Psoas muscle (tissue), 8 donors: ENCODE measurements around the gene RASSF10. TPM values are rescaled to one million over a fixed set of nuclear protein-coding genes. Genes with fewer than 3 reads are reported as not detected.

Source experiments
- ATAC-seq, 4 donors: fragments of 200-7000 bp; cut with Tn5 transposase; one replicate each; pipeline ENCODE4 v1.9.1; 2020; ENCODE audit warnings: moderate library complexity in 3 of 4, mild to moderate bottlenecking in 2 of 4
- DNase-seq, 2 donors: peaks; one replicate each; pipeline ENCODE4 v3.0.0-alpha.2; 2020
- H3K27ac ChIP-seq: fragments of 200-600 bp; one replicate; pipeline ENCODE4 v1.8.0; 2022
- H3K27me3 ChIP-seq, 3 donors: fragments of 200-600 bp in 1 of 3; one replicate each; pipeline versions ENCODE4 v1.6.1 to v1.8.0; 2013 to 2022; ENCODE audit warnings: low read length in 2 of 3, mild to moderate bottlenecking in 2 of 3, moderate library complexity in 1 of 3; ENCODE audit not compliant: insufficient read depth in 3 of 3
- H3K36me3 ChIP-seq, 2 donors: fragments of 200-600 bp in 1 of 2; one replicate each; pipeline versions ENCODE4 v1.6.1 to v1.8.0; 2013 to 2022; ENCODE audit warnings: low read depth in 1 of 2, mild to moderate bottlenecking in 1 of 2, moderate library complexity in 1 of 2; ENCODE audit not compliant: insufficient read depth in 1 of 2
- H3K4me1 ChIP-seq: fragments of 200-600 bp; one replicate; pipeline ENCODE4 v1.8.0; 2022
- H3K4me3 ChIP-seq: fragments of 200-600 bp; one replicate; pipeline ENCODE4 v1.8.0; 2022; ENCODE audit warnings: mild to moderate bottlenecking
- H3K9me3 ChIP-seq: fragments of 200-600 bp; one replicate; pipeline ENCODE4 v1.8.0; 2022
- CTCF ChIP-seq: fragments of 200-600 bp; IDR thresholded peaks from one replicate; pipeline ENCODE4 v1.8.0; 2022; ENCODE audit warnings: antibody characterized with exemption
- WGBS, 3 donors: extraction: QIAGEN DNeasy Blood & Tissue Kit; methylation state at CpG; one replicate each; pipeline versions ENCODE4 v1.1.6 to v1.1.7; 2013; 5-methylcytosine and 5-hydroxymethylcytosine counted together
- intact Hi-C, 2 donors: fragments of 100-400 bp; cut with DNase I; formaldehyde crosslinking; loops; one replicate each; pipeline versions ENCODE4 v1.11.0 to v1.14.2; 2022
- polyA plus RNA-seq, 3 donors: library from polyadenylated mRNA; stranded (reverse); fragments of 200-250 nt; gene quantifications; one replicate each; pipeline ENCODE4 v1.2.3, GENCODE V29; 2013
- total RNA-seq, 4 donors: library from RNA; stranded (reverse); fragmentation: NEBNext Ultra II Directional in 2 of 4; extraction: Animal tissue kit (Norgen Biotek cat#: 25700) in 2 of 4; gene quantifications; one replicate each; pipeline versions ENCODE4 v1.2.1 to v1.2.4, GENCODE V29; 2021 to 2023
- donor health status: healthy with polysubstance abuse.
- donor health status: DM: no; HTN: no; CAD: no; lungs with moderate emphysema.
- donor health status: Bipolar disorder and iron deficiency.
- donor health status: healthy.
- donor health status: DM: yes; HTN: yes; CAD: no.
- donor health status: DM: no; HTN: no; CAD: no.
- donor health status: DM: no; HTN: no; CAD: no.
- donor health status: DM: yes; HTN: yes; CAD: no.

RASSF10 gene
- total and polyA plus RNA-seq, 7 donors = 0.03 to 0.49 (median 0.26) TPM

DNA sequence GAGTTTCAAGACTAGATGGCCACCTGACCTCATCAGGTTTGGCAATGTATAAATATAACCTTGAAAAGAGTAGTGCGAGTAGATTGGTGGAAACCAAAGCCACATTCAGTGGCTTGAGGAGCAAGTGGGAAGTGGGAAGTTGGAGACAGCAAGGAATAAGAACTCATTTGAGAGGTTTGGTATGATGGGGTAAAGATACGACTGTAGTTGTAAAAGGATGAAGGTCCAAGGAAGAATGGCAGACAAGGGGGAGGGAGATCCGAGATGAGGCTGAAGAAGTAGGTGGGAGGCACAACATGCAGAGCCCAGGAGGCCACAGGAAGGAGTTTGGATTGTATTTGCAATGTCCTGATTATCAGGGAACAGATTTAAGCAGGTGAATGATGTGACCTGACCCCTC is 20.8 kb downstream of the RASSF10 start:
- H3K27ac ChIP-seq = no peak overlapping the region
- no peak overlapping the region for H3K4me3 ChIP-seq
- intact Hi-C loops = no loop called here
- peaks cover 0 to 7% (median 0%) of the 10 kb centered on the region in 3 donors for H3K27me3 ChIP-seq
- WGBS, 3 donors = 90 to 94% (median 91%) methylated on average over 3 of the region's 3 CpGs
- H3K36me3 ChIP-seq = no peaks in the 10 kb centered on the region
- no peak for TF ChIP-seq CTCF
- DNase-seq = no peak
- H3K9me3 ChIP-seq = no peaks in the 10 kb centered on the region
- no peaks in the 10 kb centered on the region for H3K4me1 ChIP-seq
- no peak for ATAC-seq

GRCh38 chr11:13030857-13031256 is 21.7 kb downstream of the RASSF10 start:
- no peaks in the 10 kb centered on the region for H3K4me1 ChIP-seq
- H3K36me3 ChIP-seq = no peaks in the 10 kb centered on the region
- no peak overlapping the region for H3K4me3 ChIP-seq
- no peak for TF ChIP-seq CTCF
- ATAC-seq (no peak), DNase-seq (peak; percentile 27 to 58)
- H3K27ac ChIP-seq = no peak overlapping the region
- no peaks in the 10 kb centered on the region for H3K9me3 ChIP-seq
- intact Hi-C loops = no loop called here
- peaks cover 0 to 11% (median 2%) of the 10 kb centered on the region in 3 donors for H3K27me3 ChIP-seq
- WGBS, 3 donors = 36 to 41% (median 39%) methylated on average over 3 of the region's 3 CpGs

GRCh38 chr11:13031349-13031748 is 22.2 kb downstream of the RASSF10 start:
- intact Hi-C loops = no loop called here

DNA sequence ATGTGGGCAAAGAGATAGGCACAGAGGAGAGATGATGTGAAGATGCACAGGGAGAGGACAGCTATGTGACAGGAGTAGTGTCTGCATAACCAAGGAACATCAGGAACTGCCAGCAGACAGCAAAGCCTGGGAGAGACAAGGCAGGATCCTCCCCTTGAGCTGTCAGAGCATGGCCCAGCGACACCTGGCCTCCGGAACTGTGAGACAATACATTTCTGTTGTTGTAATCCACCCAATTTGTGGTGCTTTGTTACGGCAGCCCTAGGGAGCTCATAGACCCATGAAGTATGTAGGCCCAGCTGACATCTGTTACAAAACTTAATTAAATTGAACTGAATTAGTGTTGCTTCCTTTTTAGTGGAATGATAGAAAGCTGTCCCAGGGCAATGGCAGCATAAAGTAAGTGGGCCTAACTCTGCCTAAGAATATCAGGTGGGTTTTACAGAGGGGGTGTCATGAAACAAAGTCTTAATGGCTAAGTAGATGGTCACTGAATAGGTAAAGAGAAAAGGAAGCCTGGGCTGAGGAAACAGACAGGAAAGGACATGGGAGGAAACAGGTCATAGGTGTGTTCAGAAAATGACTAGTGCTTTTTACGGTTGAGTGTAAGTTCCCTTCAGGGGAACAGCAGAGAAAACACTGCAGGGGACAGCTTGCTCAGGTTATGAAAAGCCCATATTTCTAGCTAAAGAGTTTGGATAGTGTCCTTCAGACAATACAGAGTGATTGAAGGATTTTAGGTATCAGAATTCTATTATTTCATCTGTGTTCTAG is 24.8 kb downstream of the RASSF10 start:
- TF ChIP-seq CTCF = no peak
- Histone ChIP-seq H3K36me3 (no peaks in the 10 kb centered on the region), H3K4me3 (no peak overlapping the region), H3K4me1 (no peaks in the 10 kb centered on the region), H3K27ac (no peak overlapping the region), H3K9me3 (no peaks in the 10 kb centered on the region), H3K27me3 (peaks cover 0 to 6% (median 2%) of the 10 kb centered on the region in 3 donors)
- ATAC-seq = no peak
- no peak for DNase-seq
- intact Hi-C loops = no loop called here
- 37 to 56% (median 55%) methylated on average over 4 of the region's 4 CpGs for WGBS, 3 donors

More at GRCh38 chr11:13031349-13031748, 22.2 kb downstream of the RASSF10 start:
- Histone ChIP-seq H3K4me3 (no peak overlapping the region), H3K27me3 (peaks cover 0 to 11% (median 2%) of the 10 kb centered on the region in 3 donors), H3K9me3 (no peaks in the 10 kb centered on the region), H3K4me1 (no peaks in the 10 kb centered on the region), H3K27ac (no peak overlapping the region), H3K36me3 (no peaks in the 10 kb centered on the region)
- no peak for TF ChIP-seq CTCF
- DNase-seq (no peak), ATAC-seq (no peak)

- no peak for ATAC-seq
- peaks cover 0 to 6% (median 2%) of the 10 kb centered on the region in 3 donors for H3K27me3 ChIP-seq
- intact Hi-C loops = no loop called here
- H3K9me3 ChIP-seq = no peaks in the 10 kb centered on the region
- DNase-seq = no peak
- H3K4me3 ChIP-seq = no peak overlapping the region
- 43 to 58% (median 51%) methylated on average over 4 of the region's 4 CpGs for WGBS, 3 donors
- no peaks in the 10 kb centered on the region for H3K4me1 ChIP-seq
- no peak overlapping the region for H3K27ac ChIP-seq
- TF ChIP-seq CTCF = no peak
- no peaks in the 10 kb centered on the region for H3K36me3 ChIP-seq
Measured at GRCh38 chr11:13035711-13036110, 26.6 kb downstream of the RASSF10 start.
